GM12878 (cell line): ENCODE data around the gene METTL21A. TPM values are rescaled to one million over a fixed set of nuclear protein-coding genes. Genes with fewer than 3 reads are reported as not detected.

ENCODE experiments used
- ATAC-seq: fragments of 200-7000 bp; cut with Tn5 transposase; 3 replicates; pipeline ENCODE4 v1.9.1; 2020; ENCODE audit warnings: mild to moderate bottlenecking, moderate library complexity
- BruUV-seq: library from RNA; stranded (reverse); fragments of 400-500 nt; replicated peaks from 2 replicates; lab custom pipeline; 2021; lab: Mats Ljungman, UMichigan
- CTCF ChIA-PET: fragments of 300-600 bp; sonication (Branson Sonifier 250); formaldehyde crosslinking; extraction: SDS; loops from one replicate; lab custom pipeline; 2021; ENCODE audit warnings: inconsistent platforms; lab: Yijun Ruan, JAX
- POLR2A ChIA-PET: fragments of 350-600 bp; formaldehyde crosslinking; extraction: SDS; loops from one replicate; lab custom pipeline; 2021; ENCODE audit warnings: inconsistent platforms; lab: Charles Lee
- RAD21 ChIA-PET: fragments of 300-600 bp; sonication (Branson Sonifier 250); formaldehyde crosslinking; loops from one replicate; lab custom pipeline; 2023; ENCODE audit warnings: antibody characterized with exemption; ENCODE audit not compliant: unreplicated experiment; lab: Charles Lee
- SMC1A ChIA-PET: fragments of 300-600 bp; sonication (Branson Sonifier 250); formaldehyde crosslinking; loops from one replicate; lab custom pipeline; 2023; ENCODE audit not compliant: unreplicated experiment, uncharacterized antibody; lab: Charles Lee
- DNase-seq: peaks from one replicate; pipeline ENCODE4 v3.0.0-alpha.2; 2011; ENCODE audit warnings: low read depth, low spot score
- FAIRE-seq: peaks from 3 replicates; lab custom pipeline; 2011; peaks lifted over from hg19 to GRCh38; lab: Jason Lieb, UNC
- H2AFZ ChIP-seq: 2 replicates; pipeline ENCODE4 v1.6.0; 2011; ENCODE audit warnings: low read depth, low read length, control low read depth; ENCODE audit not compliant: control insufficient read depth
- H3K27ac ChIP-seq: 2 replicates; pipeline ENCODE4 v1.5.1; 2011; ENCODE audit warnings: control low read depth; ENCODE audit not compliant: control insufficient read depth, insufficient read depth
- H3K27me3 ChIP-seq, 2 experiments: replicated peaks in 1 of 2; 2 replicates each; pipeline versions ENCODE4 v1.6.0 to v1.6.1; 2011; ENCODE audit warnings: low read length in 1 of 2; ENCODE audit not compliant: control insufficient read depth in 2 of 2, insufficient read depth in 2 of 2
- H3K36me3 ChIP-seq, 2 experiments: 2 replicates each; pipeline ENCODE4 v1.5.1; 2011; ENCODE audit warnings: low read length in 1 of 2; ENCODE audit not compliant: control insufficient read depth in 2 of 2, insufficient read depth in 2 of 2
- H3K4me1 ChIP-seq: 2 replicates; pipeline ENCODE4 v1.6.1; 2011; ENCODE audit warnings: mild to moderate bottlenecking, low read length, moderate library complexity, mixed read lengths; ENCODE audit not compliant: control insufficient read depth, insufficient read depth
- H3K4me2 ChIP-seq: 2 replicates; pipeline ENCODE4 v1.6.0; 2011; ENCODE audit warnings: control low read depth; ENCODE audit not compliant: control insufficient read depth, insufficient read depth
- H3K4me3 ChIP-seq: fragments of 200-600 bp; sonication (generic); 2 replicates; pipeline ENCODE4 v1.5.1; 2016
- H3K79me2 ChIP-seq: 2 replicates; pipeline ENCODE4 v1.6.0; 2011; ENCODE audit warnings: low read length; ENCODE audit not compliant: control insufficient read depth, insufficient read depth
- H3K9ac ChIP-seq: 2 replicates; pipeline ENCODE4 v1.8.0; 2011; ENCODE audit warnings: low read length, control low read depth, mixed read lengths; ENCODE audit not compliant: control insufficient read depth, insufficient read depth
- H3K9me3 ChIP-seq: replicated peaks from 3 replicates; pipeline ENCODE4 v1.5.1; 2011; ENCODE audit warnings: mild to moderate bottlenecking, low read length; ENCODE audit not compliant: control insufficient read depth, insufficient read depth
- H4K20me1 ChIP-seq: 2 replicates; pipeline ENCODE4 v1.6.0; 2011; ENCODE audit not compliant: control insufficient read depth, insufficient read depth
- NRF1 ChIP-seq: conservative IDR thresholded peaks from 2 replicates; pipeline ENCODE4 v1.6.1; 2011; ENCODE audit warnings: mild to moderate bottlenecking, low read depth, low read length, improper control_type of control experiment
- WGBS: methylation state at CpG from one replicate; pipeline ENCODE4 v1.1.6; 2016; ENCODE audit warnings: low lambda C conversion rate; ENCODE audit not compliant: insufficient replicate concordance, insufficient coverage; ENCODE audit errors: missing lambda C conversion rate; 5-methylcytosine and 5-hydroxymethylcytosine counted together
- in situ Hi-C: fragments of 300-500 bp; cut with MboI; formaldehyde crosslinking; loops from 9 replicates; pipeline ENCODE4 v1.14.3; 2018; ENCODE audit warnings: mixed read lengths
- intact Hi-C: fragments of 100-400 bp; cut with micrococcal nuclease; formaldehyde crosslinking; loops from one replicate; pipeline ENCODE4 v1.14.2; 2022; ENCODE audit not compliant: unreplicated experiment
- polyA plus RNA-seq, 11 experiments: library from polyadenylated mRNA; depleted of rRNA in 4 of 11; unstranded in 6 of 11; stranded (reverse) in 5 of 11; fragments of >200 nt; fragmentation: Nextera tagmentation in 4 of 11; fragmentation: Illumina TruSeq in 1 of 11; extraction: Ambion mirVana in 4 of 11; extraction: Trizol in 1 of 11; gene quantifications; 1 replicate in 1 of 11; 2 replicates in 10 of 11; pipeline versions ENCODE4 v1.2.1 to v1.2.3, GENCODE V29; 2011 to 2016; ENCODE audit warnings: inconsistent platforms in 2 of 11, missing spikeins in 2 of 11, low read depth in 1 of 11
- total RNA-seq, 4 experiments: library from RNA; depleted of rRNA in 3 of 4; stranded (reverse); fragments of >200 nt in 3 of 4; fragmentation: Illumina TruSeq in 1 of 4; extraction: Trizol in 1 of 4; gene quantifications; 2 replicates each; pipeline versions ENCODE4 v1.2.1 to v1.2.3, GENCODE V29; 2013 to 2021
- TF ChIP-seq, protein P1 (sequence below), 3 experiments: IDR thresholded peaks in 2 of 3; conservative IDR thresholded peaks in 1 of 3; 2 replicates each; pipeline ENCODE4 v1.5.1; 2011; ENCODE audit warnings: low read depth in 3 of 3, low read length in 3 of 3, mild to moderate bottlenecking in 3 of 3, control low read depth in 2 of 3, moderate library complexity in 2 of 3, inconsistent platforms in 1 of 3, mixed read lengths in 1 of 3; ENCODE audit not compliant: control insufficient read depth in 2 of 3, insufficient read depth in 1 of 3; ENCODE audit errors: extremely low read depth in 1 of 3

METTL21A gene
- total and polyA plus RNA-seq, 10 of the 15 experiments (the other 5 are each of a cell fraction or from before 2014, with no cell fraction given) = 6.8 to 41.7 (median 27.8) TPM

DNA sequence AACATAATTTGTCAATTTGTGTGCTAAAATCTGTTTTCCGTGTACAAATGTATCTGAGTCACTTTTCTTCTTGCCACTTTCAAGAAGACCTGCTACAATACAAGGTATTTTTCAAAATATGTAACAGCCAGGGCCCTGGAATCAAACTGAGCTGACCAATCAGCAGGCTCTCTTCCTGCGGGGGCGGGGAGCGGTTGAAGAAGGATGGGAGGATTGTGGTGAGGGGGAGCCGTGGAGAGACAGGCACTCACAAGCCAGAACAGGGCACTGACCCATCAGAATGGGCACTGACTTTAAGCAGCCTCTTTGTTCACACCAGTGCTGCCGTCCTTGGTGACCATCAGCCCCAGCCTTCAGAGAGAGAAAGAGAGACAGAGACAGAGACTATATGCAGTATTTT lies 45.7 kb upstream of the METTL21A start:
- H3K27ac ChIP-seq = no peak overlapping the region
- H3K4me2 ChIP-seq = no peak overlapping the region
- no peaks in the 10 kb centered on the region; the same call in 1 of the 2 replicates for H3K79me2 ChIP-seq
- H2AFZ ChIP-seq = no peak overlapping the region
- no peak for ATAC-seq
- CTCF ChIA-PET = no interaction called here
- no peak for DNase-seq
- SMC1A ChIA-PET = no interaction called here
- no peaks in the 10 kb centered on the region for H4K20me1 ChIP-seq
- FAIRE-seq = no peak
- no peak overlapping the region for H3K9ac ChIP-seq
- no peaks in the 10 kb centered on the region for H3K36me3 ChIP-seq
- no peaks in the 10 kb centered on the region for H3K27me3 ChIP-seq
- RAD21 ChIA-PET = no interaction called here
- in situ Hi-C loops (no loop called here), intact Hi-C loops (no loop called here)
- BruUV-seq = no TSS peak
- H3K4me3 ChIP-seq = no peak overlapping the region
- POLR2A ChIA-PET = interaction anchor here (0.7 to 1.4 kb wide), 2 partner anchors 40 to 293 kb away, joined by 4 to 6 read pairs; partner anchors contain the start of gene CCNYL1
- TF ChIP-seq, protein P1, sequence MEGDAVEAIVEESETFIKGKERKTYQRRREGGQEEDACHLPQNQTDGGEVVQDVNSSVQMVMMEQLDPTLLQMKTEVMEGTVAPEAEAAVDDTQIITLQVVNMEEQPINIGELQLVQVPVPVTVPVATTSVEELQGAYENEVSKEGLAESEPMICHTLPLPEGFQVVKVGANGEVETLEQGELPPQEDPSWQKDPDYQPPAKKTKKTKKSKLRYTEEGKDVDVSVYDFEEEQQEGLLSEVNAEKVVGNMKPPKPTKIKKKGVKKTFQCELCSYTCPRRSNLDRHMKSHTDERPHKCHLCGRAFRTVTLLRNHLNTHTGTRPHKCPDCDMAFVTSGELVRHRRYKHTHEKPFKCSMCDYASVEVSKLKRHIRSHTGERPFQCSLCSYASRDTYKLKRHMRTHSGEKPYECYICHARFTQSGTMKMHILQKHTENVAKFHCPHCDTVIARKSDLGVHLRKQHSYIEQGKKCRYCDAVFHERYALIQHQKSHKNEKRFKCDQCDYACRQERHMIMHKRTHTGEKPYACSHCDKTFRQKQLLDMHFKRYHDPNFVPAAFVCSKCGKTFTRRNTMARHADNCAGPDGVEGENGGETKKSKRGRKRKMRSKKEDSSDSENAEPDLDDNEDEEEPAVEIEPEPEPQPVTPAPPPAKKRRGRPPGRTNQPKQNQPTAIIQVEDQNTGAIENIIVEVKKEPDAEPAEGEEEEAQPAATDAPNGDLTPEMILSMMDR (IDR thresholded peaks at IDR 0.05 in 2 of 3, conservative IDR thresholded peaks at IDR 0.05 in 1 of 3; ENCODE audit: control insufficient read depth in 2 of 3, extremely low read depth in 1 of 3, insufficient read depth in 1 of 3, low read depth in 3 of 3, low read length in 3 of 3) = no peak
- no peak for TF ChIP-seq NRF1
- TF ChIP-seq, all 136 proteins: peak for 0
- Histone ChIP-seq H3K4me1 (peaks cover 6% of the 10 kb centered on the region), H3K9me3 (no peaks in the 10 kb centered on the region)
- 81% methylated on average over 6 of the region's 6 CpGs for WGBS
